ENCODE measurements around the gene ERCC6L2.

The ERCC6L2 gene

GRCh38 chr9:95980262-95981125, 105.0 kb downstream of the ERCC6L2 start:
- DNase-seq (ENCODE audit: low read depth), result no peak

- DNase-seq (ENCODE audit: low read depth), result no peak
These were observed 106.4 kb downstream of the ERCC6L2 start for GRCh38 chr9:95981761-95982390.

GRCh38 chr9:95985440-95986055, 110.1 kb downstream of the ERCC6L2 start:
- DNase-seq (ENCODE audit: low read depth), result no peak

GRCh38 chr9:95989297-95989696, 113.8 kb downstream of the ERCC6L2 start:
- DNase-seq (ENCODE audit: low read depth), result no peak

- DNase-seq (ENCODE audit: low read depth), result no peak
These were observed 115.8 kb downstream of the ERCC6L2 start for GRCh38 chr9:95991326-95991725.

GRCh38 chr9:95992536-95992935, 117.0 kb downstream of the ERCC6L2 start:
- no peak for DNase-seq (ENCODE audit: low read depth)

GRCh38 chr9:95993337-95993736, 117.8 kb downstream of the ERCC6L2 start:
- no peak for DNase-seq (ENCODE audit: low read depth)

- DNase-seq (ENCODE audit: low read depth), result no peak
These were observed 123.9 kb downstream of the ERCC6L2 start for GRCh38 chr9:95999390-95999789.

GRCh38 chr9:96004379-96004778, 128.9 kb downstream of the ERCC6L2 start:
- DNase-seq (ENCODE audit: low read depth), result no peak

- no peak for DNase-seq (ENCODE audit: low read depth)
These were observed 130.9 kb downstream of the ERCC6L2 start for GRCh38 chr9:96006296-96006879.

- no peak for DNase-seq (ENCODE audit: low read depth)
These were observed 131.5 kb downstream of the ERCC6L2 start for GRCh38 chr9:96006961-96007360.

- no peak for DNase-seq (ENCODE audit: low read depth)
These were observed 133.2 kb downstream of the ERCC6L2 start for GRCh38 chr9:96008502-96009222.

- no peak for DNase-seq (ENCODE audit: low read depth)
These were observed 133.7 kb downstream of the ERCC6L2 start for GRCh38 chr9:96009223-96009602.

GRCh38 chr9:96009690-96010472, 134.4 kb downstream of the ERCC6L2 start:
- no peak for DNase-seq (ENCODE audit: low read depth)

GRCh38 chr9:96014078-96014477, 138.6 kb downstream of the ERCC6L2 start:
- DNase-seq (ENCODE audit: low read depth), result no peak

- DNase-seq (ENCODE audit: low read depth), result no peak
These were observed 140.6 kb downstream of the ERCC6L2 start for GRCh38 chr9:96015876-96016686.

All from stimulated activated CD8-positive, alpha-beta memory T cell treated with anti-CD3 and anti-CD28 coated beads, Interleukin-15, amount 100 ng/mL, for 24 hours (primary cell).